K562 (cell line): ENCODE measurements around the gene OLFM4. TPM values are rescaled to one million over a fixed set of nuclear protein-coding genes. Genes with fewer than 3 reads are reported as not detected.

Experiments
- ATAC-seq: fragments of 200-7000 bp; cut with Tn5 transposase; 3 replicates; pipeline ENCODE4 v1.9.1; 2020; ENCODE audit warnings: moderate library complexity
- BruUV-seq: library from RNA; stranded (reverse); fragments of 400-500 nt; replicated peaks from 2 replicates; lab custom pipeline; 2021; lab: Mats Ljungman, UMichigan
- CTCF ChIA-PET: fragments of 300-600 bp; formaldehyde crosslinking; extraction: SDS; loops from one replicate; lab custom pipeline; 2021; ENCODE audit warnings: low intra/inter-chr PET ratio; lab: Yijun Ruan, JAX
- POLR2A ChIA-PET: fragments of 300-600, 350-650 bp; sonication (Branson Sonifier 250); formaldehyde crosslinking; extraction: SDS; loops from one replicate; lab custom pipeline; 2021; ENCODE audit warnings: antibody characterized with exemption, inconsistent platforms; lab: Yijun Ruan, JAX
- DNase-seq, 4 experiments: peaks; one replicate each; pipeline versions ENCODE4 v3.0.0 to v3.0.0-alpha.2; 2011 to 2018; ENCODE audit warnings: low spot score in 3 of 4, mixed read lengths in 3 of 4; ENCODE audit errors: extremely low read depth in 1 of 4
- FAIRE-seq: peaks from 2 replicates; lab custom pipeline; 2011; peaks lifted over from hg19 to GRCh38; lab: Jason Lieb, UNC
- H2AFZ ChIP-seq: 2 replicates; pipeline ENCODE4 v1.6.0; 2011; ENCODE audit warnings: low read depth, low read length, control low read depth, inconsistent platforms
- H3K27ac ChIP-seq: fragments of 200-600 bp; 3 replicates; pipeline ENCODE4 v1.8.0; 2011; ENCODE audit warnings: low read depth, mild to moderate bottlenecking, control low read depth, inconsistent platforms, low read length, moderate library complexity, mixed read lengths; ENCODE audit errors: extremely low read depth
- H3K27me3 ChIP-seq, 2 experiments: fragments of 300-600 bp in 1 of 2; 2 replicates in 1 of 2; 3 replicates in 1 of 2; pipeline versions ENCODE4 v1.6.0 to v1.8.0; 2011; ENCODE audit warnings: inconsistent platforms in 2 of 2, low read length in 2 of 2, mild to moderate bottlenecking in 1 of 2, mixed read lengths in 1 of 2, moderate library complexity in 1 of 2; ENCODE audit not compliant: control insufficient read depth in 2 of 2, insufficient read depth in 2 of 2
- H3K36me3 ChIP-seq: fragments of 300-600 bp; 3 replicates; pipeline ENCODE4 v1.8.0; 2011; ENCODE audit warnings: mild to moderate bottlenecking, low read length, inconsistent platforms; ENCODE audit not compliant: control insufficient read depth, insufficient read depth
- H3K4me1 ChIP-seq, 2 experiments: fragments of 200-600 bp in 1 of 2; replicated peaks in 1 of 2; 2 replicates in 1 of 2; 3 replicates in 1 of 2; pipeline versions ENCODE4 v1.5.1 to v1.8.0; 2011; ENCODE audit warnings: inconsistent platforms in 2 of 2, low read length in 2 of 2, mild to moderate bottlenecking in 1 of 2, mixed read lengths in 1 of 2, moderate library complexity in 1 of 2; ENCODE audit not compliant: control insufficient read depth in 2 of 2, insufficient read depth in 2 of 2
- H3K4me2 ChIP-seq: 2 replicates; pipeline ENCODE4 v1.6.1; 2011; ENCODE audit warnings: low read length, control low read depth, inconsistent platforms, mixed read lengths; ENCODE audit not compliant: insufficient read depth
- H3K4me3 ChIP-seq: fragments of 200-600 bp; sonication (generic), shearing (Covaris generic); 2 replicates; pipeline ENCODE4 v1.5.1; 2016; ENCODE audit warnings: control low read depth, inconsistent platforms
- H3K79me2 ChIP-seq: fragments of 200-600 bp; 3 replicates; pipeline ENCODE4 v1.8.0; 2011; ENCODE audit warnings: low read length, inconsistent platforms; ENCODE audit not compliant: control insufficient read depth, insufficient read depth
- H3K9ac ChIP-seq, 2 experiments: 2 replicates each; pipeline versions ENCODE4 v1.6.0 to v1.6.1; 2011; ENCODE audit warnings: low read depth in 2 of 2, low read length in 2 of 2, control low read depth in 1 of 2, inconsistent platforms in 1 of 2, mild to moderate bottlenecking in 1 of 2, mixed read lengths in 1 of 2; ENCODE audit not compliant: insufficient read depth in 1 of 2
- H3K9me1 ChIP-seq: one replicate; pipeline ENCODE4 v1.6.0; 2011; ENCODE audit warnings: inconsistent platforms, mild to moderate bottlenecking, low read length, moderate library complexity; ENCODE audit not compliant: control insufficient read depth, insufficient read depth
- H3K9me3 ChIP-seq: replicated peaks from 2 replicates; pipeline ENCODE4 v1.5.1; 2011; ENCODE audit warnings: low read depth, low read length, inconsistent platforms; ENCODE audit not compliant: control insufficient read depth, insufficient read depth
- H4K20me1 ChIP-seq: replicated peaks from 2 replicates; pipeline ENCODE4 v1.6.1; 2011; ENCODE audit warnings: low read length, inconsistent platforms, mixed read lengths; ENCODE audit not compliant: control insufficient read depth, insufficient read depth
- CBX2 ChIP-seq: fragments of 200-600 bp; sonication (generic); IDR thresholded peaks from one replicate; pipeline ENCODE4 v1.6.1; 2012; ENCODE audit warnings: mild to moderate bottlenecking, low read length, inconsistent platforms; ENCODE audit not compliant: insufficient read depth, poor library complexity, severe bottlenecking
- CREM ChIP-seq: IDR thresholded peaks from 2 replicates; pipeline ENCODE4 v1.6.1; 2014; ENCODE audit warnings: antibody characterized with exemption, low read depth
- ILK ChIP-seq: fragments of 450-650 bp; IDR thresholded peaks from 2 replicates; pipeline ENCODE4 v1.6.1; 2016; ENCODE audit warnings: missing genetic modification characterization, low read depth, mild to moderate bottlenecking, missing compliant biosample characterization, moderate library complexity, borderline replicate concordance
- PATZ1 ChIP-seq: fragments of 250-450 bp; sonication (Bioruptor Pico); IDR thresholded peaks from 2 replicates; pipeline ENCODE4 v1.5.0; 2020; ENCODE audit warnings: mild to moderate bottlenecking, borderline replicate concordance
- TRIM28 ChIP-seq: fragments of 450-650 bp; IDR thresholded peaks from 2 replicates; pipeline ENCODE4 v1.6.1; 2017
- ZBTB49 ChIP-seq: sonication (generic); formaldehyde crosslinking; IDR thresholded peaks from 2 replicates; pipeline ENCODE4 v1.8.0; 2022; ENCODE audit warnings: missing genetic modification reagents, mild to moderate bottlenecking, borderline replicate concordance
- ZFP36 ChIP-seq: fragments of 150-350 bp; IDR thresholded peaks from 2 replicates; pipeline ENCODE4 v1.6.1; 2018; ENCODE audit warnings: low read length, low read depth; ENCODE audit not compliant: partially characterized antibody
- ZNF280B ChIP-seq: fragments of 250-450 bp; sonication (Bioruptor Pico); IDR thresholded peaks from 2 replicates; pipeline ENCODE4 v1.5.1; 2021; ENCODE audit warnings: mild to moderate bottlenecking
- ZNF3 ChIP-seq: fragments of 250-450 bp; sonication (Bioruptor Pico); IDR thresholded peaks from 2 replicates; pipeline ENCODE4 v1.5.0; 2021; ENCODE audit warnings: mild to moderate bottlenecking, moderate library complexity
- ZNF717 ChIP-seq: fragments of 250-450 bp; sonication (Bioruptor Pico); IDR thresholded peaks from 2 replicates; pipeline ENCODE4 v1.5.0; 2021
- ZNF75A ChIP-seq: fragments of 450-650 bp; formaldehyde crosslinking; IDR thresholded peaks from 2 replicates; pipeline ENCODE4 v1.4.0; 2020; ENCODE audit warnings: mild to moderate bottlenecking
- WGBS: fragments of 100-300 bp; shearing (Covaris generic); methylation state at CpG from one replicate; pipeline ENCODE4 v1.1.6; 2016; ENCODE audit warnings: low coverage, mixed read lengths; ENCODE audit not compliant: insufficient coverage; ENCODE audit errors: missing lambda C conversion rate; 5-methylcytosine and 5-hydroxymethylcytosine counted together
- in situ Hi-C: fragments of 300-500 bp; cut with MboI; formaldehyde crosslinking; loops from 4 replicates; pipeline ENCODE4 v1.15.0; 2018; ENCODE audit warnings: inconsistent platforms, mixed read lengths
- intact Hi-C: fragments of 100-400 bp; cut with micrococcal nuclease; formaldehyde crosslinking; loops from 2 replicates; pipeline ENCODE4 v1.14.2; 2022
- polyA plus RNA-seq, 8 experiments: library from polyadenylated mRNA; depleted of rRNA in 4 of 8; stranded (reverse) in 5 of 8; unstranded in 3 of 8; fragments of >200 nt; fragmentation: Nextera tagmentation in 2 of 8; fragmentation: Illumina TruSeq in 1 of 8; extraction: Ambion mirVana in 2 of 8; extraction: Trizol in 1 of 8; gene quantifications; 2 replicates each; pipeline versions ENCODE4 v1.2.1 to v1.2.3, GENCODE V29; 2011 to 2014; ENCODE audit warnings: inconsistent platforms in 1 of 8, missing spikeins in 1 of 8
- total RNA-seq, 7 experiments: library from RNA; depleted of rRNA in 6 of 7; stranded (reverse); fragments of >200 nt in 6 of 7; fragmentation: Illumina TruSeq in 2 of 7; extraction: Trizol in 2 of 7; gene quantifications; 2 replicates each; pipeline versions ENCODE4 v1.2.1 to v1.2.3, GENCODE V29; 2011 to 2021; ENCODE audit warnings: low replicate concordance in 1 of 7

OLFM4 gene
- total and polyA plus RNA-seq, 9 of the 15 experiments (the other 6 are each of a cell fraction or from before 2014, with no cell fraction given), result not detected

DNA sequence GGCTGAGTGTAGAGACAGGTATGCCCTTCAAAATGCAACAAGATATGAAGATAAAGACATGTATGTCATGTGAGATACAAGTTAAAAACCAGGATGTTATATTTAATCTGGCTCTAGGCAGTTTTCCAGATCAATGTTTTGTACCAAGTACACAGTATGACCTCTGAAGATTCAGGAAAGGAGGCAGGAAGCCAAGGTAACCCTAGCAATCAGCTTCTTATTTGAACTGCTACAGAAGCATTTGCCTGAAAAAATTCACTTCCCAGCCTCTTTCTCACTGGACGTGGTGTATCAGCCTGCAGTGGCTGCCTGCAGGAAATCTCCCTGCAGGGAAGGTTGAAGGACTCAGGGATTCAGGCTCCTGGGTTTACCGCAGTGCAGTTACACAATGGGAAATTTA, 24.1 kb downstream of the OLFM4 start:
- H3K27me3 ChIP-seq, result no peaks in the 10 kb centered on the region
- intact Hi-C loops, result no loop called here
- in situ Hi-C loops, result no loop called here
- TF ChIP-seq ZNF280B (CRISPR knock-in tag) (no peak), CBX2 (no peak), TRIM28 (no peak), ZBTB49 (no peak), CREM (no peak), ZNF75A (CRISPR knock-in tag) (no peak), PATZ1 (no peak), ILK (no peak), ZNF717 (no peak), ZNF3 (CRISPR knock-in tag) (no peak), ZFP36 (no peak)
- H4K20me1 ChIP-seq, result no peaks in the 10 kb centered on the region
- H3K79me2 ChIP-seq, result no peaks in the 10 kb centered on the region
- H2AFZ ChIP-seq, result no peak overlapping the region
- no peak overlapping the region for H3K4me3 ChIP-seq
- CTCF ChIA-PET, result no interaction called here
- no peaks in the 10 kb centered on the region for H3K9me1 ChIP-seq
- ATAC-seq (no peak), DNase-seq (no peak), FAIRE-seq (no peak)
- no peaks in the 10 kb centered on the region for H3K9me3 ChIP-seq
- POLR2A ChIA-PET, result no interaction called here
- H3K9ac ChIP-seq, result no peak overlapping the region
- BruUV-seq, result no TSS peak
- no peak overlapping the region for H3K4me2 ChIP-seq
- no peak overlapping the region for H3K27ac ChIP-seq
- H3K36me3 ChIP-seq, result no peaks in the 10 kb centered on the region
- WGBS, result 0% methylated on average over 2 of the region's 2 CpGs
- no peaks in the 10 kb centered on the region for H3K4me1 ChIP-seq
